ENCODE data around the gene DCAF17.

- TF ChIP-seq GATA2 (IDR thresholded peaks at IDR 0.05; ENCODE audit: low read depth, low read length) (no peak), GATA3 (IDR thresholded peaks at IDR 0.05; ENCODE audit: low read depth, low read length) (no peak)
Measured at GRCh38 chr2:171505374-171505773, 71.3 kb downstream of the DCAF17 start.

Measured in SH-SY5Y (cell line).